ENCODE data around the gene WDR43.

WDR43 gene

DNA sequence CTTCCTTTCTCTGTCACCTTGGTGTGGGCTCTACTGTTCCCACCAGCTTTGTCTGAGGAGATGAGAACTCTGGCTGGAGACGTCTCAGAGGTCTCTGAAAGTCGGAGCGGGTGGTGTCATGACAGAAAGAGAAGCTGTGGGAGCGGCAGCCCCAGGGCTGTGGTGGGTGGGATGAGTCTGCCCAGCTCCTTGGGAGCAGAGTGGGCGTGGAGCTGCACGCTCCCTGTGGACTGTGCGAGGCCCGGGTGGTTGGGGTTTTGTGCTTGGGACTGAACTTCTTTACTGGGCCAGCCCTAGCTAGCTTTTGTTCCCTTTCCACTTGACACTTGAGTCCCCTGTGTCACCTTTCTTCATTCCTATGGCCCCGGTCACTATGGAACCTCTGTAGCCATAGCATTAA lies 97.0 kb downstream of the WDR43 start:
- TF ChIP-seq, protein P1, sequence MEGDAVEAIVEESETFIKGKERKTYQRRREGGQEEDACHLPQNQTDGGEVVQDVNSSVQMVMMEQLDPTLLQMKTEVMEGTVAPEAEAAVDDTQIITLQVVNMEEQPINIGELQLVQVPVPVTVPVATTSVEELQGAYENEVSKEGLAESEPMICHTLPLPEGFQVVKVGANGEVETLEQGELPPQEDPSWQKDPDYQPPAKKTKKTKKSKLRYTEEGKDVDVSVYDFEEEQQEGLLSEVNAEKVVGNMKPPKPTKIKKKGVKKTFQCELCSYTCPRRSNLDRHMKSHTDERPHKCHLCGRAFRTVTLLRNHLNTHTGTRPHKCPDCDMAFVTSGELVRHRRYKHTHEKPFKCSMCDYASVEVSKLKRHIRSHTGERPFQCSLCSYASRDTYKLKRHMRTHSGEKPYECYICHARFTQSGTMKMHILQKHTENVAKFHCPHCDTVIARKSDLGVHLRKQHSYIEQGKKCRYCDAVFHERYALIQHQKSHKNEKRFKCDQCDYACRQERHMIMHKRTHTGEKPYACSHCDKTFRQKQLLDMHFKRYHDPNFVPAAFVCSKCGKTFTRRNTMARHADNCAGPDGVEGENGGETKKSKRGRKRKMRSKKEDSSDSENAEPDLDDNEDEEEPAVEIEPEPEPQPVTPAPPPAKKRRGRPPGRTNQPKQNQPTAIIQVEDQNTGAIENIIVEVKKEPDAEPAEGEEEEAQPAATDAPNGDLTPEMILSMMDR (IDR thresholded peaks at IDR 0.05; ENCODE audit: low read depth, low read length), result no peak
- TF ChIP-seq, protein P2, sequence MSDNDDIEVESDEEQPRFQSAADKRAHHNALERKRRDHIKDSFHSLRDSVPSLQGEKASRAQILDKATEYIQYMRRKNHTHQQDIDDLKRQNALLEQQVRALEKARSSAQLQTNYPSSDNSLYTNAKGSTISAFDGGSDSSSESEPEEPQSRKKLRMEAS (IDR thresholded peaks at IDR 0.05; ENCODE audit: low read depth, low read length), result no peak
- TF ChIP-seq POLR2A (IDR thresholded peaks at IDR 0.05; ENCODE audit: extremely low read depth, insufficient read length), result no peak
- no peak for TF ChIP-seq MYC (IDR thresholded peaks at IDR 0.05; ENCODE audit: low read depth, low read length)
- DNase-seq (ENCODE audit: low read depth), result no peak
- H3K4me3 ChIP-seq (ENCODE audit: low read depth, low read length), result no peak overlapping the region

DNA sequence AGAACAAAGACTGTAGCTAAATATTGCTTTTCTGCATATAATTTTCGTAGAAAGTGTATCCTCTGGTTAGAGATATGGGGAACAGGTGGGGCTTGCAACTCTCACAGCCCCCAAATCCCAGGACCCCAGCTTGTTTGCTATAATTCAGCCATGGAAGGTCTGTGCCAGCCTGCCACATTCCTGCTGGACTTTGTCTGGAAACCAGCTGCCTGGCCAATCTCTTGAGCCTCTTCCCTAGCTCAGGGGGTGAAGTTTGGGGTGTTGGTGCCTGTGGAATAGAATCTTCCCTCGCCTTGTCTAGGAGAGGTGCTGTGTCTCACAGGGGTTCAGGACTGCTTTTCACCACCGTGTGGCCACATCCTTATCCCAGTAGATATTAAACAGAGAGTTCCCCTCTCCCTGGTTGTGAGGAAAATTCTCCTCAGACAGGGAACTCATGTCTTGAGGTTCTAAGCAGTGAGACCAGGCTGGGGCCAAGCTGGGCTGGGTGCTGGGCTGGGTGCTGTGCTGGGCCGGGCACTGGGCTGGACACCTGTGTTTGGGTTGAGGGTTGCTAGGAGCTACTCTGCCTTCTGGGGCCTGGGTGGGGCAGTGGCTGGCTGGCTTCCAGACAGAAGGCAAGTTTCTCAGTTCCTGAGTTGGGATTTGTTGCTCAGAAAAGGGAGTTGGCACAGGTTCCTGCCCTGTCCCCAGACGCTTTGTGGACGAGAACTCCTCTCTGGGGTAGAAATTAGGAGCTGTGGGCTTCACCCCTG lies 98.9 kb downstream of the WDR43 start:
- DNase-seq (ENCODE audit: low read depth), result no peak
- H3K4me3 ChIP-seq (ENCODE audit: low read depth, low read length), result no peak overlapping the region
- TF ChIP-seq, protein P1 (IDR thresholded peaks at IDR 0.05; ENCODE audit: low read depth, low read length), result no peak
- TF ChIP-seq, protein P2 (IDR thresholded peaks at IDR 0.05; ENCODE audit: low read depth, low read length), result no peak
- TF ChIP-seq MYC (IDR thresholded peaks at IDR 0.05; ENCODE audit: low read depth, low read length) (no peak), POLR2A (IDR thresholded peaks at IDR 0.05; ENCODE audit: extremely low read depth, insufficient read length) (no peak)

GRCh38 chr2:28994074-28994473 lies 99.6 kb downstream of the WDR43 start:
- TF ChIP-seq, protein P2 (IDR thresholded peaks at IDR 0.05; ENCODE audit: low read depth, low read length), result no peak
- TF ChIP-seq, protein P1 (IDR thresholded peaks at IDR 0.05; ENCODE audit: low read depth, low read length), result no peak
- TF ChIP-seq POLR2A (IDR thresholded peaks at IDR 0.05; ENCODE audit: extremely low read depth, insufficient read length), result no peak
- TF ChIP-seq MYC (IDR thresholded peaks at IDR 0.05; ENCODE audit: low read depth, low read length), result no peak
- H3K4me3 ChIP-seq (ENCODE audit: low read depth, low read length), result no peak overlapping the region
- DNase-seq (ENCODE audit: low read depth), result no peak

DNA sequence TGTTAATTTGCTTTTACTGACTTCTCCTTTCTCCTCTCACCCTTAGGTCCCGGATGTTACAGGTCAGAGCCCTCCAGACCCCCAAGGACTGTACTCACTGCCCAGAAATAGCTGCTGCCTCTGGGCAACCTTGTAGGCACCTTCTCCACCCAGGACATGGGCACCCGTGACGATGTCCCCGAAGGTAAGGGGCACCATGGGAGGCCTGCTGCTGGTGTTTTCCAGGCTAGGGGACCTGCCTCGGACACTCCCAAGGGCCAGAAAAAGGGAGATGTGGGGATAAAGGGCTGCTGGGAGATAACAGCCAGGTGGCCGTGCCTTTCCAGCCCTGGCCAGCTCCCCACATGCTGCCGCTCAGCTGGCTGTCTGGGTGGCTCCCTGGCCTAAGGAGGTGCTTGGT lies 100.2 kb downstream of the WDR43 start:
- H3K4me3 ChIP-seq (ENCODE audit: low read depth, low read length), result no peak overlapping the region
- TF ChIP-seq, protein P1 (IDR thresholded peaks at IDR 0.05; ENCODE audit: low read depth, low read length), result no peak
- TF ChIP-seq, protein P2 (IDR thresholded peaks at IDR 0.05; ENCODE audit: low read depth, low read length), result no peak
- TF ChIP-seq MYC (IDR thresholded peaks at IDR 0.05; ENCODE audit: low read depth, low read length) (no peak), POLR2A (IDR thresholded peaks at IDR 0.05; ENCODE audit: extremely low read depth, insufficient read length) (no peak)

GRCh38 chr2:28995765-28996750 lies 101.6 kb downstream of the WDR43 start:
- TF ChIP-seq, protein P1 (IDR thresholded peaks at IDR 0.05; ENCODE audit: low read depth, low read length), result no peak
- TF ChIP-seq, protein P2 (IDR thresholded peaks at IDR 0.05; ENCODE audit: low read depth, low read length), result no peak
- TF ChIP-seq MYC (IDR thresholded peaks at IDR 0.05; ENCODE audit: low read depth, low read length) (no peak), POLR2A (IDR thresholded peaks at IDR 0.05; ENCODE audit: extremely low read depth, insufficient read length) (no peak)
- no peak for DNase-seq (ENCODE audit: low read depth)
- no peak overlapping the region for H3K4me3 ChIP-seq (ENCODE audit: low read depth, low read length)

More for the DNA sequence above, 100.2 kb downstream of the WDR43 start:
- no peak for DNase-seq (ENCODE audit: low read depth)

Measured in NB4 (cell line).